Kidney (tissue), 14 donors: Measurements from ENCODE around the gene LRRC27. TPM values are rescaled to one million over a fixed set of nuclear protein-coding genes. Genes with fewer than 3 reads are reported as not detected.
A peak's percentile ranks its signal among the peaks of the same experiment; 100 is the strongest.

Source experiments
- DNase-seq, 5 donors: peaks; one replicate each; pipeline ENCODE4 v3.0.0-alpha.2; 2013 to 2020
- FAIRE-seq: peaks from 2 replicates; lab custom pipeline; 2012; peaks lifted over from hg19 to GRCh38; lab: Jason Lieb, UNC
- H3K27ac ChIP-seq, 2 donors: one replicate each; pipeline ENCODE4 v1.7.0; 2013; ENCODE audit warnings: low read depth in 2 of 2, low read length in 2 of 2, inconsistent platforms in 1 of 2
- H3K27me3 ChIP-seq: one replicate; pipeline ENCODE4 v1.7.1; 2013; ENCODE audit warnings: low read length, inconsistent platforms; ENCODE audit not compliant: control insufficient read depth, insufficient read depth
- H3K36me3 ChIP-seq, 3 donors: one replicate each; pipeline versions ENCODE4 v1.7.0 to v1.7.1; 2013; ENCODE audit warnings: low read length in 3 of 3, control low read depth in 1 of 3, inconsistent platforms in 1 of 3; ENCODE audit not compliant: insufficient read depth in 3 of 3, control insufficient read depth in 2 of 3
- H3K4me1 ChIP-seq, 3 donors: one replicate each; pipeline versions ENCODE4 v1.7.0 to v1.7.1; 2013; ENCODE audit warnings: low read length in 3 of 3, inconsistent platforms in 1 of 3, low read depth in 1 of 3; ENCODE audit not compliant: control insufficient read depth in 2 of 3, insufficient read depth in 2 of 3
- H3K4me3 ChIP-seq, 3 donors: one replicate each; pipeline versions ENCODE4 v1.7.0 to v1.8.1; 2013; ENCODE audit warnings: low read length in 3 of 3, control low read depth in 1 of 3, inconsistent platforms in 1 of 3
- H3K9ac ChIP-seq, 3 donors: one replicate each; pipeline versions ENCODE4 v1.7.0 to v1.7.1; 2013; ENCODE audit warnings: low read length in 3 of 3, control low read depth in 1 of 3, inconsistent platforms in 1 of 3
- H3K9me3 ChIP-seq, 3 donors: one replicate each; pipeline versions ENCODE4 v1.7.0 to v1.7.1; 2013; ENCODE audit warnings: low read length in 3 of 3, control low read depth in 1 of 3, inconsistent platforms in 1 of 3; ENCODE audit not compliant: control insufficient read depth in 2 of 3, insufficient read depth in 1 of 3
- CTCF ChIP-seq: IDR thresholded peaks from 3 replicates; pipeline ENCODE4 v1.5.1; 2012; ENCODE audit warnings: mild to moderate bottlenecking, moderate library complexity, borderline replicate concordance; ENCODE audit not compliant: insufficient read depth; ENCODE audit errors: extremely low read depth
- intact Hi-C: fragments of 100-400 bp; cut with DNase I; formaldehyde crosslinking; loops from one replicate; pipeline ENCODE4 v1.11.1; 2022
- polyA plus RNA-seq: library from polyadenylated mRNA; stranded (reverse); fragments of 350-450 nt; fragmentation: Illumina TruSeq; extraction: RNeasy Lipid Tissue Mini Kit (QIAGEN cat#74804); gene quantifications from one replicate; pipeline ENCODE4 v1.2.3, GENCODE V29; 2014; ENCODE audit warnings: low read depth, low replicate concordance; ENCODE audit not compliant: insufficient read depth
- total RNA-seq: library from RNA; stranded (reverse); fragmentation: NEBNext Ultra II Directional; extraction: Animal tissue kit (Norgen Biotek cat#: 25700); gene quantifications from one replicate; pipeline ENCODE4 v1.2.1, GENCODE V29; 2021
- donor health status: control.
- donor health status: control.
- donor health status: control.
- donor health status: control.
- donor health status: control.
- donor health status: DM: yes; HTN: yes; CAD: no.
- donor health status: Normal renal cell carcinoma (clear cell type).

Gene LRRC27
- total and polyA plus RNA-seq, 2 donors from 2014 or later = 14.4 to 14.6 TPM

GRCh38 chr10:132417257-132417910 lies 85.4 kb downstream of the LRRC27 start:
- intact Hi-C loops = no loop called here
- peak overlapping the region; percentile 4 to 82 for H3K27ac ChIP-seq
- DNase-seq (peak in 1 of 5 donors; percentile 77), FAIRE-seq (no peak)
- no peak overlapping the region for H3K4me3 ChIP-seq
- peaks cover 5 to 63% (median 24%) of the 10 kb centered on the region in 3 donors for H3K4me1 ChIP-seq
- peaks cover 0 to 5% (median 0%) of the 10 kb centered on the region in 3 donors for H3K9me3 ChIP-seq
- no peak overlapping the region for H3K9ac ChIP-seq
- H3K27me3 ChIP-seq = no peaks in the 10 kb centered on the region
- H3K36me3 ChIP-seq = peaks cover 0 to 6% (median 2%) of the 10 kb centered on the region in 3 donors
- no peak for TF ChIP-seq CTCF

DNA sequence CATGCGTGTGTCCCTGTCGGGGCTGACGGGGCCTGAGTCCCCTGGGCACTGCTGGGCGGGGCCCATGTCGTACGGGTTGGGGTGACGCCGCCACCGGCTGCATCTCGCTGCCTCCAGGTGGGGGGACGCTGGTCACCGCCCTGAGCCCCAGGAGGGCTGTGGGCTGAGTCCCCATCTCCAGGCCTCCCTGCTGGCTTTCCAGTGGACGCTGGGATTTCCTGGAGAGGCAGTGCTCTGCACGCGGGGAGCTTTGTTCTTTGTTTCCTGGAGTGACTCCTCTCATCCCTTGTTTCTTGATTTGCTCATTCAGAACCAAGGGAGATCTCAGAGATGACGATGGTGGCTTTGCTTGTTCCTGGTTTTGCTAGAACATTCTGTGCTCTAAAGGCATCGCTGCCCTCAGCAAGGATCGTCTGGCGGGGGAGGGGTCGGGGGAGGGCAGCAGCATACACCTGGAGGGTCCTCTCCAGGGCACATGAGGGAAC lies 86.0 kb downstream of the LRRC27 start:
- H3K9me3 ChIP-seq = peaks cover 0 to 5% (median 0%) of the 10 kb centered on the region in 3 donors
- DNase-seq (peak in 1 of 5 donors; percentile 83), FAIRE-seq (no peak)
- no peaks in the 10 kb centered on the region for H3K27me3 ChIP-seq
- H3K4me1 ChIP-seq = peaks cover 6 to 61% (median 18%) of the 10 kb centered on the region in 3 donors
- no peak overlapping the region for H3K4me3 ChIP-seq
- no peak overlapping the region for H3K9ac ChIP-seq
- H3K36me3 ChIP-seq = peaks cover 0 to 6% (median 2%) of the 10 kb centered on the region in 3 donors
- TF ChIP-seq CTCF = no peak
- peak overlapping the region; percentile 58 to 82 for H3K27ac ChIP-seq
- intact Hi-C loops = no loop called here

DNA sequence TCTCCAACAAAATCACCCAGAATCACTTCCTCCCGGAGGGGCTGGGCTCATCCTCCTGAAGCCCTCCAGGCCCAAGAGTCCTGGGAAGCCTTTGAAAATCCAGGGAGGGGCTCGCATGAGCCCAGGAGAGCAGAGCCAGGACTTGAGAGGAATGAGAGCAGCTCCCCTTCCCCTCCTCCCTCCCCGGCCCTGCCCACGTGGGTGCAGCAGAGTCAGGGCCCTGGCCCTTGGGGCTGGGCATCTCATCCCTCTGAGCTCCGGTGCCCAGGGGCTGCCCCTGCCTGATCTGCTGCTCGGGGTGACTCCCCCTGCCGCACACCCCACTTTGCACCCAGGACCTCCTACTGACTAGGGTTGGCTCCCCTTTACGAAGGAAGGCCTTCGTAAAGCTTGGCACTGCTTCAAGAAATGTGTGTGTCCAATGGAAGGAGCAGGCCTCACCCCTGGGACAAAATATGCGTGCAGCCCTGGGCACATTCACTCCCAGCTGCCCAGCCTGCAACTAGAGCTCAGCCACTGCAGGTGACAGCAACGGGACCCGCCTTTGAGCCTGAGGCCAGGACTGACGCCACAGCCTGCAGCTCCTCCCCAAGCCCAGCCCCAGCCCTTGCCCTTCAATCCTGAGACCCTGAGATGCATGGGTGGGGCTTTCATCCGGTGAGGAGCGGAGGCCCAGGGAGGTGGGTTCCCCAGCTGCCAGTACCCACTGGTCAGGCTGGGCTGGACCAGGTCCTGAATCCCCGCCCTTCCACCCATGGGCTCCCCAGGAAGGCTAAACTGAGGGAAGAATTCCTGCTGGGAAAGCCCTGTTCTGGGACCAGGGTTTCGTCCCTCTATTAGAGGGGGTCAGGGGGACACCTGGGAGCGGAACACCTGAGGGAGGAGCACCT lies 86.8 kb downstream of the LRRC27 start:
- DNase-seq (peak; percentile 76 to 94 (median 81)), FAIRE-seq (no peak)
- intact Hi-C loops = no loop called here
- TF ChIP-seq CTCF = no peak
- no peak overlapping the region for H3K9ac ChIP-seq
- peaks cover 0 to 7% (median 0%) of the 10 kb centered on the region in 3 donors for H3K9me3 ChIP-seq
- H3K27ac ChIP-seq = peak overlapping the region; percentile 58 to 82
- no peak overlapping the region for H3K4me3 ChIP-seq
- peaks cover 0 to 8% (median 2%) of the 10 kb centered on the region in 3 donors for H3K36me3 ChIP-seq
- H3K4me1 ChIP-seq = peaks cover 8 to 62% (median 18%) of the 10 kb centered on the region in 3 donors
- H3K27me3 ChIP-seq = no peaks in the 10 kb centered on the region
